Endothelial cell of umbilical vein (primary cell): ENCODE data around the gene PRPF40A. TPM values are rescaled to one million over a fixed set of nuclear protein-coding genes. Genes with fewer than 3 reads are reported as not detected.

Experiments
- BruUV-seq: library from RNA; stranded (reverse); fragments of 400-500 nt; replicated peaks from 2 replicates; lab custom pipeline; 2021; lab: Mats Ljungman, UMichigan
- CTCF ChIA-PET: fragments of 300-600, 350-600 bp; sonication (Branson Sonifier 250); formaldehyde crosslinking; loops from one replicate; lab custom pipeline; 2021; ENCODE audit warnings: antibody characterized with exemption, inconsistent platforms; lab: Charles Lee
- POLR2A ChIA-PET: fragments of 300-600, 350-600 bp; sonication (Branson Sonifier 250); formaldehyde crosslinking; loops from one replicate; lab custom pipeline; 2021; ENCODE audit warnings: antibody characterized with exemption, inconsistent platforms; lab: Charles Lee
- DNase-seq: peaks from one replicate; pipeline ENCODE4 v3.0.0-alpha.2; 2011; ENCODE audit warnings: low read depth, low spot score
- FAIRE-seq: peaks from 2 replicates; lab custom pipeline; 2011; peaks lifted over from hg19 to GRCh38; lab: Jason Lieb, UNC
- H2AFZ ChIP-seq: 2 replicates; pipeline ENCODE4 v1.6.0; 2012; ENCODE audit warnings: low read depth, low read length, control low read depth, inconsistent platforms
- H3K27ac ChIP-seq: 2 replicates; pipeline ENCODE4 v1.5.1; 2011; ENCODE audit warnings: low read depth, mild to moderate bottlenecking, control low read depth, low read length, moderate library complexity; ENCODE audit not compliant: insufficient read depth
- H3K27me3 ChIP-seq, 2 experiments: 2 replicates each; pipeline versions ENCODE4 v1.6.0 to v1.6.1; 2011; ENCODE audit warnings: low read length in 2 of 2, mixed read lengths in 1 of 2; ENCODE audit not compliant: control insufficient read depth in 2 of 2, insufficient read depth in 2 of 2
- H3K36me3 ChIP-seq, 2 experiments: 2 replicates in 1 of 2; 3 replicates in 1 of 2; pipeline ENCODE4 v1.5.1; 2011; ENCODE audit warnings: low read length in 2 of 2, mild to moderate bottlenecking in 1 of 2, moderate library complexity in 1 of 2; ENCODE audit not compliant: control insufficient read depth in 2 of 2, insufficient read depth in 2 of 2; ENCODE audit errors: extremely low read depth in 1 of 2
- H3K4me1 ChIP-seq: 3 replicates; pipeline ENCODE4 v1.5.1; 2011; ENCODE audit warnings: mild to moderate bottlenecking, low read length; ENCODE audit not compliant: control insufficient read depth, insufficient read depth; ENCODE audit errors: extremely low read depth
- H3K4me2 ChIP-seq: 2 replicates; pipeline ENCODE4 v1.6.1; 2011; ENCODE audit warnings: low read length, control low read depth, mixed read lengths; ENCODE audit not compliant: insufficient read depth
- H3K4me3 ChIP-seq, 3 experiments: fragments of 200-600 bp in 1 of 3; sonication (generic), shearing (Covaris generic) in 1 of 3; replicated peaks in 1 of 3; 2 replicates each; pipeline ENCODE4 v1.5.1; 2011 to 2016; ENCODE audit warnings: control low read depth in 3 of 3, low read length in 3 of 3, mild to moderate bottlenecking in 2 of 3, inconsistent platforms in 1 of 3, low read depth in 1 of 3, moderate library complexity in 1 of 3; ENCODE audit not compliant: insufficient read depth in 1 of 3
- H3K79me2 ChIP-seq: 2 replicates; pipeline ENCODE4 v1.6.0; 2012; ENCODE audit warnings: low read length, inconsistent platforms; ENCODE audit not compliant: control insufficient read depth, insufficient read depth
- H3K9ac ChIP-seq: replicated peaks from 2 replicates; pipeline ENCODE3; 2011; ENCODE audit warnings: low read length, control low read depth; ENCODE audit not compliant: insufficient read depth; ENCODE audit errors: extremely low read depth
- H3K9me1 ChIP-seq: replicated peaks from 3 replicates; pipeline ENCODE4 v1.6.0; 2011; ENCODE audit warnings: mild to moderate bottlenecking, low read length; ENCODE audit not compliant: control insufficient read depth, insufficient read depth; ENCODE audit errors: extremely low read depth
- H3K9me3 ChIP-seq: replicated peaks from 2 replicates; pipeline ENCODE4 v1.5.1; 2012; ENCODE audit warnings: low read length, inconsistent platforms; ENCODE audit not compliant: control insufficient read depth, insufficient read depth
- H4K20me1 ChIP-seq: replicated peaks from 2 replicates; pipeline ENCODE3; 2011; ENCODE audit warnings: mild to moderate bottlenecking, low read length; ENCODE audit not compliant: control insufficient read depth, insufficient read depth; ENCODE audit errors: extremely low read depth
- CTCF ChIP-seq, 2 donors: IDR thresholded peaks; 1 replicate in 1 of 2; 2 replicates in 1 of 2; pipeline ENCODE4 v1.5.1; 2011; ENCODE audit warnings: low read length in 2 of 2, mild to moderate bottlenecking in 2 of 2, moderate library complexity in 2 of 2, control low read depth in 1 of 2, inconsistent platforms in 1 of 2, low read depth in 1 of 2; ENCODE audit not compliant: insufficient read depth in 1 of 2; ENCODE audit errors: extremely low read depth in 1 of 2
- EZH2 ChIP-seq: IDR thresholded peaks from 2 replicates; pipeline ENCODE4 v1.6.1; 2012; ENCODE audit warnings: borderline replicate concordance, low read depth, mild to moderate bottlenecking, moderate library complexity, low read length, inconsistent platforms; ENCODE audit not compliant: severe bottlenecking
- FOS ChIP-seq: IDR thresholded peaks from 2 replicates; pipeline ENCODE4 v1.6.1; 2011; ENCODE audit warnings: mild to moderate bottlenecking, low read length, moderate library complexity, borderline replicate concordance; ENCODE audit not compliant: insufficient read depth
- GATA2 ChIP-seq: IDR thresholded peaks from 2 replicates; pipeline ENCODE4 v1.7.0; 2011; ENCODE audit warnings: low read depth, mild to moderate bottlenecking, moderate library complexity, mixed read lengths, low read length; ENCODE audit not compliant: insufficient read length, insufficient read depth
- JUN ChIP-seq: IDR thresholded peaks from 2 replicates; pipeline ENCODE4 v1.6.1; 2011; ENCODE audit warnings: borderline replicate concordance, low read depth; ENCODE audit not compliant: insufficient read length, insufficient read depth
- MYC ChIP-seq: IDR thresholded peaks from one replicate; pipeline ENCODE4 v1.6.1; 2011; ENCODE audit warnings: mild to moderate bottlenecking, low read depth, low read length
- POLR2A ChIP-seq: IDR thresholded peaks from 2 replicates; pipeline ENCODE4 v1.6.1; 2012; ENCODE audit warnings: low read depth, mild to moderate bottlenecking, control low read depth, low read length
- POLR2AphosphoS5 ChIP-seq: IDR thresholded peaks from 2 replicates; pipeline ENCODE4 v1.6.1; 2012; ENCODE audit warnings: low read depth, mild to moderate bottlenecking, control low read depth, low read length, moderate library complexity; ENCODE audit not compliant: insufficient read depth
- dilution Hi-C: fragments of 300-500 bp; cut with MboI; formaldehyde crosslinking; loops from one replicate; pipeline ENCODE4 v1.15.0; 2019; ENCODE audit warnings: low sequenced_read_pairs; ENCODE audit not compliant: extremely low pct_ligation_motif_present
- intact Hi-C: fragments of 100-400 bp; cut with micrococcal nuclease; formaldehyde crosslinking; loops from one replicate; pipeline ENCODE4 v1.10.0; 2022
- polyA plus RNA-seq, 4 experiments: library from polyadenylated mRNA; depleted of rRNA in 3 of 4; stranded (reverse) in 3 of 4; unstranded in 1 of 4; fragments of >200 nt; gene quantifications; 2 replicates each; pipeline versions ENCODE4 v1.2.1 to v1.2.3, GENCODE V29; 2011 to 2012; ENCODE audit warnings: missing spikeins in 1 of 4
- total RNA-seq: library from RNA; stranded (reverse); gene quantifications from 2 replicates; pipeline ENCODE4 v1.2.3, GENCODE V29; 2021
- TF ChIP-seq, protein P1 (sequence below): IDR thresholded peaks from 2 replicates; pipeline ENCODE4 v1.6.1; 2011; ENCODE audit not compliant: insufficient read depth, insufficient read length

The PRPF40A gene
- total and polyA plus RNA-seq, 2 donors (not counting 3 experiments of a cell fraction or from before 2014, with no cell fraction given): 58.2 to 123 TPM

DNA sequence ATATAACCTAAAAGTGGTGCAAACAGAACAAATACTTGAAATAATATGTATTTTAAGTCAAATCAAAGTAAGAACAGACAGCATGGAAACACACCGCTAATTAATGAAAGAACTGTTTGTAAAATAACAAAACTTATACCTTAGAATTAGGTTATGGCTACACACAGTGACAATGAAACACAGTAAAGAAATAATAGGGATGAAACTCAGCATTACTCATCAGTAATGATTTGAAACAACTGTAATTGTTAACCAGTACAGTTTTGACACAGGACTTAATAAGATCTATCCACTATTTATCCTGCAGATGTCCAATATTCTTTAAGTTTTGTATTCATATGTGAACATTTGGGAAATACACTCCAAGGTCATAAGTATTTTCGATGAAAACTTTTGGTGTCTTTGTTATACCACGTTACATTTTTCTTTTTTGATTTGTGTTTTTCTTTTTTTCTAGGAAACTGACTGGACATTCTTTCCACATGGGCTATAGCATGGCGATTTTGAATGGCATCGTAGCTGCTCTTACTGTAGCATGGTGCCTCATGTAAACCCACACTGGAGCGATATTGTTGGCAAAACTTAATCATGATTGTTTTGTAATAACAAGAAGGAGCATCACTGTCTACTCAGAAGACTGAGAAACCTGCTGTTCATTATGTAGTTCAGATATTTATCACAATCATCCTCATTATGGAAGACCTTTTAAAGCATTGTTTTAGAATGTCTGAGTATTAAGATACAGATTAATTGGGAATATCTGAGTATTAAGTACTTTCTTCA is 42.2 kb upstream of the PRPF40A start:
- POLR2A ChIA-PET: no interaction called here
- dilution Hi-C loops: no loop called here

More for the DNA sequence above, 42.2 kb upstream of the PRPF40A start:
- Histone ChIP-seq H4K20me1 (no peaks in the 10 kb centered on the region), H3K9me1 (no peaks in the 10 kb centered on the region), H3K36me3 (peaks cover 0 to 5% of the 10 kb centered on the region in 2 experiments), H3K79me2 (no peaks in the 10 kb centered on the region), H3K27ac (no peak overlapping the region), H2AFZ (no peak overlapping the region), H3K4me2 (no peak overlapping the region), H3K4me1 (no peaks in the 10 kb centered on the region), H3K27me3 (no peaks in the 10 kb centered on the region), H3K4me3 (no peak overlapping the region), H3K9me3 (no peaks in the 10 kb centered on the region), H3K9ac (no peak overlapping the region)
- CTCF ChIA-PET: no interaction called here
- DNase-seq (no peak), FAIRE-seq (no peak)
- TF ChIP-seq JUN (no peak), GATA2 (no peak), FOS (no peak), POLR2AphosphoS5 (no peak), MYC (no peak), CTCF (IDR thresholded peaks at IDR 0.05; ENCODE audit: extremely low read depth in 1 of 2, insufficient read depth in 1 of 2, low read depth in 1 of 2, low read length in 2 of 2) (no peak), POLR2A (no peak), EZH2 (no peak)
- TF ChIP-seq, protein P1, sequence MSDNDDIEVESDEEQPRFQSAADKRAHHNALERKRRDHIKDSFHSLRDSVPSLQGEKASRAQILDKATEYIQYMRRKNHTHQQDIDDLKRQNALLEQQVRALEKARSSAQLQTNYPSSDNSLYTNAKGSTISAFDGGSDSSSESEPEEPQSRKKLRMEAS: no peak
- no TSS peak for BruUV-seq
- intact Hi-C loops: no loop called here
